Activated CD4-positive, alpha-beta T cell treated with anti-CD3 and anti-CD28 coated beads for 36 hours (primary cell): ENCODE measurements around the gene GPR173. TPM values are rescaled to one million over a fixed set of nuclear protein-coding genes. Genes with fewer than 3 reads are reported as not detected.

Experiments
- ATAC-seq: fragments of 200-7000 bp; cut with Tn5 transposase; one replicate; pipeline ENCODE4 v1.10.0; 2021; ENCODE audit warnings: mild to moderate bottlenecking, moderate library complexity
- CTCF ChIA-PET: fragments of 350-600 bp; sonication (Branson Sonifier 250); formaldehyde crosslinking; loops from one replicate; lab custom pipeline; 2021; ENCODE audit warnings: antibody characterized with exemption; lab: Charles Lee
- POLR2A ChIA-PET: fragments of 350-600 bp; sonication (Branson Sonifier 250); formaldehyde crosslinking; loops from one replicate; lab custom pipeline; 2021; ENCODE audit warnings: antibody characterized with exemption, inconsistent platforms; lab: Charles Lee
- DNase-seq: peaks from one replicate; pipeline ENCODE4 v3.0.0-alpha.2; 2020
- H3K27ac Mint-ChIP-seq: one replicate; pipeline ENCODE4 v1.8.0; 2021; ENCODE audit warnings: mixed read lengths
- H3K27me3 Mint-ChIP-seq: one replicate; pipeline ENCODE4 v1.8.0; 2021; ENCODE audit warnings: mixed read lengths
- H3K36me3 Mint-ChIP-seq: one replicate; pipeline ENCODE4 v1.8.0; 2021; ENCODE audit warnings: low read depth, mixed read lengths
- H3K4me1 Mint-ChIP-seq: one replicate; pipeline ENCODE4 v1.8.0; 2021; ENCODE audit warnings: mixed read lengths
- H3K4me3 Mint-ChIP-seq: one replicate; pipeline ENCODE4 v1.8.0; 2021; ENCODE audit warnings: mild to moderate bottlenecking, moderate library complexity, mixed read lengths
- H3K9me3 Mint-ChIP-seq: one replicate; pipeline ENCODE4 v1.8.0; 2021; ENCODE audit warnings: low read depth, mixed read lengths
- intact Hi-C, 2 experiments: fragments of 100-400 bp; cut with DNase I in 1 of 2; cut with micrococcal nuclease in 1 of 2; formaldehyde crosslinking; loops; one replicate each; pipeline versions ENCODE4 v1.14.2 to v1.15.1; 2022 to 2024; cut with DNase I, micrococcal nuclease
- total RNA-seq, 2 experiments: library from RNA; stranded (reverse); gene quantifications; one replicate each; pipeline ENCODE4 v1.2.3, GENCODE V29; 2021

Gene GPR173
- under 1 TPM in 1 of 2 experiments, not detected in 1; 0.14 TPM for total RNA-seq

GRCh38 chrX:53048169-53049126 lies at the start of gene GPR173:
TSS of gene GPR173 (plus strand) at chrX:53048789. CDS start at chrX:53076622, 27,833 bp downstream.
- Mint-ChIP-seq H3K27me3 (peaks cover 10% of the 10 kb centered on the region), H3K36me3 (no peaks in the 10 kb centered on the region), H3K27ac (no peak within 1 kb of the TSS), H3K9me3 (no peaks in the 10 kb centered on the region), H3K4me1 (no peaks in the 10 kb centered on the region), H3K4me3 (no peak within 1 kb of the TSS)
- intact Hi-C loops: no loop called here
- POLR2A ChIA-PET: no interaction called here
- ATAC-seq (no peak), DNase-seq (no peak)
- CTCF ChIA-PET: no interaction called here

- Mint-ChIP-seq H3K4me1 (peaks cover 23% of the 10 kb centered on the region), H3K9me3 (no peaks in the 10 kb centered on the region), H3K4me3 (peak overlapping the region; percentile 19), H3K27ac (peak overlapping the region; percentile 65), H3K27me3 (peaks cover 2% of the 10 kb centered on the region), H3K36me3 (no peaks in the 10 kb centered on the region)
- ChIA-PET CTCF (no interaction called here), POLR2A (no interaction called here)
- ATAC-seq (peak; percentile 48), DNase-seq (no peak)
- intact Hi-C loops: no loop called here
These were observed 48.0 kb upstream of the GPR173 start for GRCh38 chrX:53000447-53001135.

- H3K9me3 Mint-ChIP-seq: no peaks in the 10 kb centered on the region
- peaks cover 13% of the 10 kb centered on the region for H3K4me1 Mint-ChIP-seq
- H3K27me3 Mint-ChIP-seq: peaks cover 2% of the 10 kb centered on the region
- no peak for DNase-seq
- intact Hi-C loops: no loop called here
- no peaks in the 10 kb centered on the region for H3K36me3 Mint-ChIP-seq
- CTCF ChIA-PET: no interaction called here
- no peak overlapping the region for H3K27ac Mint-ChIP-seq
- POLR2A ChIA-PET: no interaction called here
- H3K4me3 Mint-ChIP-seq: no peak overlapping the region
- no peak for ATAC-seq
These were observed 46.6 kb upstream of the GPR173 start for GRCh38 chrX:53001958-53002357.

GRCh38 chrX:53003111-53003510 lies 45.5 kb upstream of the GPR173 start:
- POLR2A ChIA-PET: no interaction called here

GRCh38 chrX:53004038-53004437 lies 44.6 kb upstream of the GPR173 start:
- CTCF ChIA-PET: interaction anchor here (1.4 kb wide), 1 partner anchor 9 kb away, joined by 3 read pairs; no protein-coding TSS in a partner anchor
- peaks cover 12% of the 10 kb centered on the region for H3K4me1 Mint-ChIP-seq
- no peaks in the 10 kb centered on the region for H3K9me3 Mint-ChIP-seq
- POLR2A ChIA-PET: no interaction called here
- no peak overlapping the region for H3K4me3 Mint-ChIP-seq
- DNase-seq (no peak), ATAC-seq (no peak)
- H3K27me3 Mint-ChIP-seq: peaks cover 2% of the 10 kb centered on the region
- intact Hi-C loops: no loop called here
- no peaks in the 10 kb centered on the region for H3K36me3 Mint-ChIP-seq
- H3K27ac Mint-ChIP-seq: no peak overlapping the region

More at GRCh38 chrX:53003111-53003510, 45.5 kb upstream of the GPR173 start:
- H3K4me3 Mint-ChIP-seq: no peak overlapping the region
- CTCF ChIA-PET: no interaction called here
- peaks cover 12% of the 10 kb centered on the region for H3K4me1 Mint-ChIP-seq
- no peak for ATAC-seq
- H3K27me3 Mint-ChIP-seq: peaks cover 2% of the 10 kb centered on the region
- no peak for DNase-seq
- H3K27ac Mint-ChIP-seq: no peak overlapping the region
- intact Hi-C loops: no loop called here
- no peaks in the 10 kb centered on the region for H3K36me3 Mint-ChIP-seq
- H3K9me3 Mint-ChIP-seq: no peaks in the 10 kb centered on the region

GRCh38 chrX:53004811-53005210 lies 43.8 kb upstream of the GPR173 start:
- Mint-ChIP-seq H3K9me3 (no peaks in the 10 kb centered on the region), H3K4me1 (peaks cover 12% of the 10 kb centered on the region), H3K27ac (no peak overlapping the region), H3K36me3 (no peaks in the 10 kb centered on the region), H3K4me3 (no peak overlapping the region), H3K27me3 (peaks cover 2% of the 10 kb centered on the region)
- POLR2A ChIA-PET: no interaction called here
- intact Hi-C loops: no loop called here
- peak; percentile 23 for ATAC-seq
- CTCF ChIA-PET: interaction anchor here (1.4 kb wide), 1 partner anchor 9 kb away, joined by 3 read pairs; no protein-coding TSS in a partner anchor
- no peak for DNase-seq

- peaks cover 12% of the 10 kb centered on the region for H3K4me1 Mint-ChIP-seq
These were observed 43.3 kb upstream of the GPR173 start for GRCh38 chrX:53005327-53005726.

GRCh38 chrX:53009032-53009431 lies 39.6 kb upstream of the GPR173 start:
- H3K27me3 Mint-ChIP-seq: no peaks in the 10 kb centered on the region
- POLR2A ChIA-PET: no interaction called here
- CTCF ChIA-PET: interaction anchor here (1.2 to 1.3 kb wide), 2 partner anchors 10 to 12 kb away, joined by 3 to 4 read pairs; no protein-coding TSS in a partner anchor

More at GRCh38 chrX:53005327-53005726, 43.3 kb upstream of the GPR173 start:
- POLR2A ChIA-PET: no interaction called here
- Mint-ChIP-seq H3K9me3 (no peaks in the 10 kb centered on the region), H3K36me3 (no peaks in the 10 kb centered on the region), H3K27ac (no peak overlapping the region), H3K27me3 (peaks cover 2% of the 10 kb centered on the region), H3K4me3 (no peak overlapping the region)
- ATAC-seq: no peak
- DNase-seq: no peak
- intact Hi-C loops: no loop called here
- CTCF ChIA-PET: interaction anchor here (1.4 kb wide), 1 partner anchor 10 kb away, joined by 3 read pairs; no protein-coding TSS in a partner anchor

GRCh38 chrX:53013291-53013690 lies 35.3 kb upstream of the GPR173 start:
- Mint-ChIP-seq H3K4me1 (no peaks in the 10 kb centered on the region), H3K9me3 (no peaks in the 10 kb centered on the region), H3K27me3 (no peaks in the 10 kb centered on the region), H3K36me3 (no peaks in the 10 kb centered on the region), H3K27ac (no peak overlapping the region), H3K4me3 (no peak overlapping the region)
- no peak for ATAC-seq
- no peak for DNase-seq
- CTCF ChIA-PET: no interaction called here
- intact Hi-C loops: no loop called here
- POLR2A ChIA-PET: no interaction called here

More at GRCh38 chrX:53009032-53009431, 39.6 kb upstream of the GPR173 start:
- Mint-ChIP-seq H3K9me3 (no peaks in the 10 kb centered on the region), H3K4me3 (no peak overlapping the region), H3K27ac (no peak overlapping the region), H3K4me1 (peaks cover 6% of the 10 kb centered on the region), H3K36me3 (no peaks in the 10 kb centered on the region)
- ATAC-seq (no peak), DNase-seq (no peak)
- intact Hi-C loops: no loop called here

- Mint-ChIP-seq H3K4me1 (no peaks in the 10 kb centered on the region), H3K9me3 (no peaks in the 10 kb centered on the region), H3K36me3 (no peaks in the 10 kb centered on the region), H3K27ac (no peak overlapping the region), H3K4me3 (no peak overlapping the region), H3K27me3 (no peaks in the 10 kb centered on the region)
- ChIA-PET POLR2A (no interaction called here), CTCF (interaction anchor here (1.4 kb wide), 1 partner anchor 10 kb away, joined by 3 read pairs; no protein-coding TSS in a partner anchor)
- ATAC-seq: no peak
- DNase-seq: no peak
- intact Hi-C loops: no loop called here
These were observed 30.0 kb upstream of the GPR173 start for GRCh38 chrX:53018627-53019026.

- Mint-ChIP-seq H3K4me1 (no peaks in the 10 kb centered on the region), H3K27ac (no peak overlapping the region), H3K36me3 (no peaks in the 10 kb centered on the region), H3K27me3 (no peaks in the 10 kb centered on the region), H3K9me3 (no peaks in the 10 kb centered on the region), H3K4me3 (no peak overlapping the region)
- ChIA-PET POLR2A (no interaction called here), CTCF (no interaction called here)
- DNase-seq (no peak), ATAC-seq (no peak)
- intact Hi-C loops: no loop called here
These were observed 26.2 kb upstream of the GPR173 start for GRCh38 chrX:53022381-53022780.
